ENCODE measurements around the gene PFDN2.
A peak's percentile ranks its signal among the peaks of the same experiment; 100 is the strongest.
"Not testable (repeated sequence)": the region's sequence is repeated elsewhere in the genome, so short reads cannot be mapped to it uniquely, and the experiment has no call there.

Gene PFDN2

GRCh38 chr1:161082996-161083747, 34.7 kb downstream of the PFDN2 start:
- DNase-seq (ENCODE audit: low spot score) (peak; percentile 82), FAIRE-seq (no peak)

- no peak for FAIRE-seq
- DNase-seq (ENCODE audit: low spot score), result no peak
Measured at GRCh38 chr1:161082483-161082882, 35.4 kb downstream of the PFDN2 start.

DNA sequence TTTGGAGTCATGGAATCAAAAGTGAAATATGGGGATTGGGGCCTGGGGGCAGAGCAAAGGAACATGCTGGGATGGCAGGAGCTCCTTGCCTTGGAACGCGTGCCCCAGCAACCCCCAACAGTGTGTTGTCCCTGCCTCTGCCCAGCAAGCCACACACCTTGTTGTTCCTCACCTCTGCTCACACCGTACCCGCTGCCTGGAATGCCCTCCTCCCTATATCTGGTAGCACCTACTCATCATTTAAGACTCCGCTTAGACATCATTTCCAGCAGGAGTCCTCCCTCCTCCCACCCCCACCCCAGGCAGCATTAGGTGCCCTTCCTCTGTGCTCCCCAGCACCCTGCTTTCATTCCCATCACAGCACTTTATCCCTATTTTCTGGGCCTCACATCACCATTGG, 36.3 kb downstream of the PFDN2 start:
- no peak for FAIRE-seq
- DNase-seq (ENCODE audit: low spot score), result no peak

DNA sequence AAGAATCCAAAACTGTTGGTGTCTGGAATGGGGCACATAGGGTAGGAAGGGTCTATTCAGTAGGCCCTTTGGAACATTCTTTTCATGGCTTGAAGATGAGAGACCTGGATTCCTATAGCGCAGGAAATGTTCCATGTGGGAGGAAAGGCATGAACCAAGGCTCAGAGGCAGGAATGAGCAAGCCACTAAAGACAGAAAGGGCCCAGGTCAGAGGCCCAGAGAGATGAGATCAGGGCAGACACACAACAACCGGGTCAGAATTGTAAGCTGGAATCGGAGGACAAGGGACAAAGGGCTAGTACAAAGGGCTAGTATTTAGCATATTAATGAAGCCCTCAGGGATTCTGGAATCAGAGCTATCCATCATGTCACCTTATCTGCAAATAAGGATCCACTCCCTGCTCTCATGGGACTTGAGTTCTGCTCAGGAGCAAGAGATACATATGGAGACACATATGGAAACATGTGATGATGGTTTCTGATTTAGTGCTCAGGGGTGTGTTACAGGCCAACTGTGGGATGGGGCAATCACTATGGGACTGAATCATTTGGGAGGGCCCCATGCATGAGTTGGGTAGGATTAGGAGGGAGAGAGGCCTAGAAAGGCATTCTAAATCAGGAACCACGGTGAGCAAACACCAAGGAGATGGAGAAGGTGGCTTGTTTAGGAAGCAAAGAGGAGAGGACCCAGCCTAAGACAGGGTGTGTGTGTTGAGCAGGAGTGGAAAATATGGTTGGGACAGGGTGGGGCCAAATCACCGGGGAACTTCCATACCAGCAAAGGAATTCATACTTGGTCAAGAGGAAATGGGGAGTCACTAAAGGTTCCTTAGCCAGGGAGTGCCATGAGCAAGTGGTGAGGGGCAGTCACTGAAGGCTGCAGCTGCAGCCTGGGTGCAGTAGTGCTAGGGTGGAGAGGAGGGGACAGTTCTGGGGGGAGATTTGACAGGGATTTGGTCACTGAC, 37.1 kb downstream of the PFDN2 start:
- DNase-seq (ENCODE audit: low spot score) (no peak), FAIRE-seq (no peak)

- DNase-seq (ENCODE audit: low spot score), result no peak
- no peak for FAIRE-seq
Measured at GRCh38 chr1:161079436-161080110, 38.3 kb downstream of the PFDN2 start.

GRCh38 chr1:161077426-161077825, 40.4 kb downstream of the PFDN2 start:
- DNase-seq (ENCODE audit: low spot score) (no peak), FAIRE-seq (no peak)

GRCh38 chr1:161076410-161076809, 41.4 kb downstream of the PFDN2 start:
- FAIRE-seq (no peak), DNase-seq (ENCODE audit: low spot score) (no peak)

- DNase-seq (ENCODE audit: low spot score), result peak; percentile 76
- FAIRE-seq, result no peak
Measured at GRCh38 chr1:161074676-161075368, 43.0 kb downstream of the PFDN2 start.

GRCh38 chr1:161073474-161074121, 44.2 kb downstream of the PFDN2 start:
- no peak for FAIRE-seq

GRCh38 chr1:161072751-161073449, 44.9 kb downstream of the PFDN2 start:
- DNase-seq (ENCODE audit: low spot score) (no peak), FAIRE-seq (no peak)

More at GRCh38 chr1:161073474-161074121, 44.2 kb downstream of the PFDN2 start:
- DNase-seq (ENCODE audit: low spot score), result no peak

- FAIRE-seq (no peak), DNase-seq (ENCODE audit: low spot score) (peak; percentile 42)
Measured at GRCh38 chr1:161071886-161072371, 45.9 kb downstream of the PFDN2 start.

- DNase-seq (ENCODE audit: low spot score) (no peak), FAIRE-seq (no peak)
Measured at GRCh38 chr1:161070761-161071160, 47.1 kb downstream of the PFDN2 start.

- DNase-seq (ENCODE audit: low spot score) (no peak), FAIRE-seq (peak; percentile 13)
Measured at GRCh38 chr1:161069731-161070270, 48.0 kb downstream of the PFDN2 start, which contains the start of gene ARHGAP30. Gene ARHGAP30 (minus strand): TSS chr1:161069891. CDS start chr1:161069624, 267 bp downstream.

- DNase-seq (ENCODE audit: low spot score) (no peak), FAIRE-seq (no peak)
Measured at GRCh38 chr1:161069241-161069640, 48.6 kb downstream of the PFDN2 start.

- DNase-seq (ENCODE audit: low spot score) (no peak), FAIRE-seq (no peak)
Measured at GRCh38 chr1:161068306-161069234, 49.3 kb downstream of the PFDN2 start.

DNA sequence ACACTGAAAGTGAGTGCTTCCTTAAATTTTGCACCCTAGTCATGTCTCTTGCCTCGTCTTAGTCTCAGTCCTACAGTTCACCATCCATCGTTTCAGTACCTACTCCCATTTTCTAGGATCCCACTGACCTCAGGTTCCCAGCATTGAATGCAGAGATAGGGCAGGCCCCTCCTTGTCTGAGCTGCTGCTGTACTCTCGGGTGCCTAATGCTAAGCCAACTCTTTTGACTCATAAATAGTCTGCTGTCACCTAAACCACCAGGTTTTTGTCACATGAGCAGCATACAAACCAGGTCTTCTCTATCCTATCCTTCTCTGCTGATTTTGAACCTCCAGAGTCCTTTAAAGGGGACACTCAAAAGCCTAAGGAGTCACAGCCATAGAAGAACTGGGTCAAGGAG, 51.1 kb downstream of the PFDN2 start:
- FAIRE-seq (no peak), DNase-seq (ENCODE audit: low spot score) (no peak)

DNA sequence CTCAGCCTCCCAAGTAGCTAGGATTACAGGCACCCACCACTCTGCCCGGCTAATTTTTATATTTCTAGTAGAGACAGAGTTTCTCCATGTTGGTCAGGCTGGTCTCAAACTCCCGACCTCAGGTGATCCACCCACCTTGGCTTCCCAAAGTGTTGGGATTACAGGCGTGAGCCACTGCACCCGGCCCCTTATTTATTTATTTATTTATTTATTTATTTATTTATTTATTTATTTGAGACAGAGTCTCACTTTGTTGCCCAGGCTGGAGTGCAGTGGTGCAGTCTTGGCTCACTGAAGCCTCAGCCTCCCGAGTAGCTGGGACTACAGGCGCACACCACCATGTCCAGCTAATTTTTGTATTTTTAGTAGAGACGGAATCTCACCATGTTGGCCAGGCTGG, 52.2 kb downstream of the PFDN2 start:
- not testable (repeated sequence) for FAIRE-seq; DNase-seq (ENCODE audit: low spot score)

DNA sequence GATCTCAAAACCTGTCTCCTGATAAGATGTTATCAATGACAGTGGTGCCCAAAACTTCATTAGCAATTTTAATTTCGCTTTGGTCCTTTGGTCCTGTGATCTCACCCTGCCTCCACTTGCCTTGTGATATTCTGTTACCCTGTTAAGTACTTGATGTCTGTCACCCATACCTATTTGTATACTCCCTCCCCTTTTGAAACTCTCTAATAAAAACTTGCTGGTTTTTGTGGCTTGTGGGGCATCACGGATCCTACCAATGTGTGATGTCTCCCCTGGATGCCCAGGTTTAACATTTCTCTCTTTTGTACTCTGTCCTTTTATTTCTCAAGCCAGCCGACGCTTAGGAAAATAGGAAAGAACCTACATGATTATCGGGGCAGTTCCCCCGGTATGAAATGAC, 53.9 kb downstream of the PFDN2 start:
- FAIRE-seq, result not testable (repeated sequence)

More for the DNA sequence above, 53.9 kb downstream of the PFDN2 start:
- not testable (repeated sequence) for DNase-seq (ENCODE audit: low spot score)
